KMS-11 (cell line): ENCODE measurements around the gene RPRD1A.

ENCODE experiments used
- H2AFZ ChIP-seq: fragments of 200-600 bp; sonication (generic); 2 replicates; pipeline ENCODE4 v1.6.1; 2016; ENCODE audit warnings: antibody characterized with exemption, mixed run types, low read depth
- H3K27ac ChIP-seq: fragments of 200-600 bp; sonication (generic); 2 replicates; pipeline ENCODE4 v1.6.1; 2016; ENCODE audit warnings: mild to moderate bottlenecking, mixed run types
- H3K27me3 ChIP-seq: fragments of 200-600 bp; sonication (generic); 2 replicates; pipeline ENCODE4 v1.6.1; 2017; ENCODE audit warnings: mild to moderate bottlenecking, low read depth, mixed run types, moderate library complexity; ENCODE audit not compliant: insufficient read depth
- H3K36me3 ChIP-seq: fragments of 200-600 bp; sonication (generic); 2 replicates; pipeline ENCODE4 v1.6.1; 2017; ENCODE audit warnings: mild to moderate bottlenecking, mixed run types; ENCODE audit not compliant: insufficient read depth
- H3K4me1 ChIP-seq: fragments of 200-600 bp; sonication (generic); 2 replicates; pipeline ENCODE4 v1.6.1; 2016; ENCODE audit warnings: mild to moderate bottlenecking, low read depth, mixed run types; ENCODE audit not compliant: poor library complexity, severe bottlenecking
- H3K4me2 ChIP-seq: fragments of 200-600 bp; sonication (generic); 2 replicates; pipeline ENCODE4 v1.7.0; 2016; ENCODE audit warnings: mild to moderate bottlenecking, mixed run types
- H3K4me3 ChIP-seq: fragments of 200-600 bp; sonication (generic); IDR thresholded peaks from 2 replicates; pipeline ENCODE4 v1.6.1; 2017; ENCODE audit warnings: low read depth, low read length, mixed read lengths; ENCODE audit not compliant: insufficient read depth
- H3K79me2 ChIP-seq: fragments of 200-600 bp; sonication (generic); 2 replicates; pipeline ENCODE4 v1.6.1; 2016; ENCODE audit warnings: low read depth, mixed run types; ENCODE audit not compliant: insufficient read depth
- H3K9ac ChIP-seq: fragments of 200-600 bp; sonication (generic); 2 replicates; pipeline ENCODE4 v1.6.1; 2016; ENCODE audit warnings: mild to moderate bottlenecking, mixed run types
- H4K20me1 ChIP-seq: fragments of 200-600 bp; sonication (generic); 2 replicates; pipeline ENCODE4 v1.6.1; 2016; ENCODE audit warnings: mild to moderate bottlenecking, mixed run types; ENCODE audit not compliant: insufficient read depth
- CTCF ChIP-seq: fragments of 200-600 bp; sonication (generic); conservative IDR thresholded peaks from 2 replicates; pipeline ENCODE4 v1.6.1; 2017; ENCODE audit warnings: low read depth, mild to moderate bottlenecking, antibody characterized with exemption, low read length, moderate library complexity, mixed read lengths

The RPRD1A gene

GRCh38 chr18:36034299-36034895 is 33.0 kb downstream of the RPRD1A start:
- Histone ChIP-seq H3K79me2 (peaks cover 21% of the 10 kb centered on the region; the same call in 1 of the 2 replicates), H3K36me3 (0 out of 2 replicates have a peak, but pooled peaks cover 5% of the 10 kb centered on the region), H2AFZ (no peak overlapping the region), H3K27me3 (no peaks in the 10 kb centered on the region), H3K9ac (no peak overlapping the region), H3K4me2 (no peak overlapping the region), H4K20me1 (no peaks in the 10 kb centered on the region), H3K27ac (no peak overlapping the region), H3K4me3 (no peak overlapping the region), H3K4me1 (no peaks in the 10 kb centered on the region)
- no peak for TF ChIP-seq CTCF

- Histone ChIP-seq H3K9ac (no peak overlapping the region), H3K4me2 (no peak overlapping the region), H3K36me3 (0 out of 2 replicates have a peak, but pooled peaks cover 5% of the 10 kb centered on the region), H3K27ac (no peak overlapping the region), H4K20me1 (no peaks in the 10 kb centered on the region), H3K79me2 (peaks cover 11% of the 10 kb centered on the region; the same call in 1 of the 2 replicates), H3K27me3 (no peaks in the 10 kb centered on the region), H3K4me3 (no peak overlapping the region), H3K4me1 (no peaks in the 10 kb centered on the region), H2AFZ (no peak overlapping the region)
- no peak for TF ChIP-seq CTCF
Measured at GRCh38 chr18:36031903-36032302, 35.5 kb downstream of the RPRD1A start.

- peaks cover 7% of the 10 kb centered on the region; the same call in 1 of the 2 replicates for H3K79me2 ChIP-seq
- H3K9ac ChIP-seq: no peak overlapping the region
- no peak overlapping the region for H3K4me2 ChIP-seq
Measured at GRCh38 chr18:36031407-36031806, 36.0 kb downstream of the RPRD1A start.

GRCh38 chr18:36028859-36029258 is 38.5 kb downstream of the RPRD1A start:
- Histone ChIP-seq H3K4me1 (no peaks in the 10 kb centered on the region), H3K27me3 (no peaks in the 10 kb centered on the region), H3K4me3 (no peak overlapping the region), H2AFZ (no peak overlapping the region), H3K9ac (no peak overlapping the region), H3K36me3 (0 out of 2 replicates have a peak, but pooled peaks cover 5% of the 10 kb centered on the region), H3K79me2 (no peaks in the 10 kb centered on the region; the same call in 1 of the 2 replicates), H3K27ac (no peak overlapping the region), H3K4me2 (no peak overlapping the region), H4K20me1 (no peaks in the 10 kb centered on the region)
- no peak for TF ChIP-seq CTCF

More at GRCh38 chr18:36031407-36031806, 36.0 kb downstream of the RPRD1A start:
- Histone ChIP-seq H3K27ac (no peak overlapping the region), H3K27me3 (no peaks in the 10 kb centered on the region), H2AFZ (no peak overlapping the region), H3K4me1 (no peaks in the 10 kb centered on the region), H3K4me3 (no peak overlapping the region), H3K36me3 (0 out of 2 replicates have a peak, but pooled peaks cover 5% of the 10 kb centered on the region), H4K20me1 (no peaks in the 10 kb centered on the region)
- TF ChIP-seq CTCF: no peak
